ENCODE measurements around the gene KBTBD8. TPM values are rescaled to one million over a fixed set of nuclear protein-coding genes. Genes with fewer than 3 reads are reported as not detected.

KBTBD8 gene
- total RNA-seq, 1 donor from 2014 or later: 9.2 TPM

DNA sequence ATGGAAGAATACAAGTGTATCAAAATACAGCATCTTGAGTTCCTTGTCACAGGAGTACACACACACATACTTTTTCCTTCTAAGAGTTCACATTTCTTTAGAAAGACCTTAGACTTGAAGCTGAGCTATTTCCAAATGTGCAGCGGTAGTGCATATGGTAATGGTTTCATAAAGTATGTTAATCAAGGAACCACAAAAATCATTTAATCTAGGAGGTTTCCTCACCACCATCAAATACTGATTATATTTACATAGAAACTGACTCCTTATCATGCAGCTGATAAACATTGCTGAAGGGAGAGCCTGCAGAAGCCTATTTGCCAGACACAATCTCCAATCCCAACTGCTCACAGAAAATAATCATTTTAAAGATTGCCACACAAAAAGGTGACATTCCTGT, 40.0 kb upstream of the KBTBD8 start:
- FAIRE-seq: no peak
- H3K27ac ChIP-seq (ENCODE audit: low read depth, low read length): no peak overlapping the region
- Mint-ChIP-seq H3K4me1 (ENCODE audit: low read depth, unreplicated experiment) (peaks cover 2% of the 10 kb centered on the region), H3K9me3 (ENCODE audit: unreplicated experiment) (no peaks in the 10 kb centered on the region), H3K27me3 (ENCODE audit: low read depth, unreplicated experiment) (no peaks in the 10 kb centered on the region), H3K27ac (ENCODE audit: unreplicated experiment) (no peak overlapping the region), H3K4me3 (ENCODE audit: unreplicated experiment) (no peak overlapping the region), H3K36me3 (ENCODE audit: low read depth, unreplicated experiment) (no peaks in the 10 kb centered on the region)
- H3K4me3 ChIP-seq (ENCODE audit: insufficient read depth, low read depth, low read length): no peak overlapping the region
- H3K9ac ChIP-seq (ENCODE audit: low read length): no peak overlapping the region
- no peak for DNase-seq (ENCODE audit: low read depth)
- no peaks in the 10 kb centered on the region for H3K79me2 ChIP-seq (ENCODE audit: insufficient read depth, low read length)
- TF ChIP-seq EZH2 (IDR thresholded peaks at IDR 0.05; ENCODE audit: insufficient read depth, low read length): no peak
- TF ChIP-seq, protein P1, sequence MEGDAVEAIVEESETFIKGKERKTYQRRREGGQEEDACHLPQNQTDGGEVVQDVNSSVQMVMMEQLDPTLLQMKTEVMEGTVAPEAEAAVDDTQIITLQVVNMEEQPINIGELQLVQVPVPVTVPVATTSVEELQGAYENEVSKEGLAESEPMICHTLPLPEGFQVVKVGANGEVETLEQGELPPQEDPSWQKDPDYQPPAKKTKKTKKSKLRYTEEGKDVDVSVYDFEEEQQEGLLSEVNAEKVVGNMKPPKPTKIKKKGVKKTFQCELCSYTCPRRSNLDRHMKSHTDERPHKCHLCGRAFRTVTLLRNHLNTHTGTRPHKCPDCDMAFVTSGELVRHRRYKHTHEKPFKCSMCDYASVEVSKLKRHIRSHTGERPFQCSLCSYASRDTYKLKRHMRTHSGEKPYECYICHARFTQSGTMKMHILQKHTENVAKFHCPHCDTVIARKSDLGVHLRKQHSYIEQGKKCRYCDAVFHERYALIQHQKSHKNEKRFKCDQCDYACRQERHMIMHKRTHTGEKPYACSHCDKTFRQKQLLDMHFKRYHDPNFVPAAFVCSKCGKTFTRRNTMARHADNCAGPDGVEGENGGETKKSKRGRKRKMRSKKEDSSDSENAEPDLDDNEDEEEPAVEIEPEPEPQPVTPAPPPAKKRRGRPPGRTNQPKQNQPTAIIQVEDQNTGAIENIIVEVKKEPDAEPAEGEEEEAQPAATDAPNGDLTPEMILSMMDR (IDR thresholded peaks at IDR 0.05; ENCODE audit: insufficient read depth, low read depth, low read length): no peak
- no peaks in the 10 kb centered on the region for H3K4me1 ChIP-seq (ENCODE audit: insufficient read depth, low read length)
- no peak overlapping the region for H3K4me2 ChIP-seq (ENCODE audit: low read length)
- H2AFZ ChIP-seq (ENCODE audit: low read depth, low read length): no peak overlapping the region
- H3K27me3 ChIP-seq (ENCODE audit: insufficient read depth, low read length): peaks cover 3% of the 10 kb centered on the region
- H4K20me1 ChIP-seq (ENCODE audit: insufficient read depth, low read length): no peaks in the 10 kb centered on the region
- H3K36me3 ChIP-seq (ENCODE audit: insufficient read depth, low read length): no peaks in the 10 kb centered on the region
- no peaks in the 10 kb centered on the region for H3K9me3 ChIP-seq (ENCODE audit: insufficient read depth, low read depth, low read length)

DNA sequence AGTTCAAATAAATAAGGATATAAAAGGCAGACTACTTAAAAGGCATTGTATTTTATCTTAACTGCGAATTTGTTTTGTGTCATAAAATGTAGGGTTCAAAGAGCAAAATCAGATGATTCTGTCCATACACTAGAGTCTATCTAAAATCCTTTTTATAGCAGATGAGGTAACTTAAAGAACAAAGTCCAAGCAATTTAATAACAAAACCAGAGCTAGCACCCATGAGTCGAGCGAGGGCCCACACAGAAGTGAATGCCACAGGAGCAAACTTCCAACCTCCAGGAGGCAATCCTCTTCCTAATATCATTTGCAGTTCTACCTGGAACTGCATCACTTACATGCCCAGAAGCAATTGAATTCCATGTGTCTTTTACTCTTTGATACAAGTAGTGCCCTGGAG, 35.4 kb upstream of the KBTBD8 start:
- no peak for FAIRE-seq

DNA sequence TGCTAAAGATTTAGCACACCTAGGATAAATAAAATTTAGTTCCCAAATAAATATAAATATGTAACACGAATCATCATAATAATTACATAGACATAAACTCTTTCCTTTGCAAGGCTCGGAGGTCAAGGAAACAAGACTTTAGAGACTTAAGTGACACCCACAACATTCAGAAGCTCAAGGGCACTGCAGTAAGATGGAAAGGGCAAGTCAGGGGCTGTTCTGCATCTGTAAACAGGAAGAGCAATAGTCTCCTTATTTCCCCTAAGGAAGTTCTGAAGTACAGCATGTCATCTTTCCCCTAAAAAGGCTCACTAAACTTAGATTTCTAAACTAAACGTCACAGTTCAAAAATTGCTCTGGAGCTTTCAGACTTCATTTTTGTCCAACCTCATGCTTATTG, 26.9 kb upstream of the KBTBD8 start:
- Mint-ChIP-seq H3K27ac (ENCODE audit: unreplicated experiment) (no peak overlapping the region), H3K4me1 (ENCODE audit: low read depth, unreplicated experiment) (no peaks in the 10 kb centered on the region), H3K36me3 (ENCODE audit: low read depth, unreplicated experiment) (no peaks in the 10 kb centered on the region), H3K4me3 (ENCODE audit: unreplicated experiment) (no peak overlapping the region), H3K27me3 (ENCODE audit: low read depth, unreplicated experiment) (peaks cover 5% of the 10 kb centered on the region), H3K9me3 (ENCODE audit: unreplicated experiment) (no peaks in the 10 kb centered on the region)
- DNase-seq (ENCODE audit: low read depth) (no peak), FAIRE-seq (no peak)
- Histone ChIP-seq H3K4me2 (ENCODE audit: low read length) (no peak overlapping the region), H3K4me1 (ENCODE audit: insufficient read depth, low read length) (no peaks in the 10 kb centered on the region), H3K9ac (ENCODE audit: low read length) (no peak overlapping the region), H3K27me3 (ENCODE audit: insufficient read depth, low read length) (peaks cover 10% of the 10 kb centered on the region), H3K9me3 (ENCODE audit: insufficient read depth, low read depth, low read length) (no peaks in the 10 kb centered on the region), H4K20me1 (ENCODE audit: insufficient read depth, low read length) (no peaks in the 10 kb centered on the region), H3K4me3 (ENCODE audit: insufficient read depth, low read depth, low read length) (no peak overlapping the region), H3K27ac (ENCODE audit: low read depth, low read length) (no peak overlapping the region), H3K79me2 (ENCODE audit: insufficient read depth, low read length) (no peaks in the 10 kb centered on the region), H2AFZ (ENCODE audit: low read depth, low read length) (no peak overlapping the region), H3K36me3 (ENCODE audit: insufficient read depth, low read length) (no peaks in the 10 kb centered on the region)
- no peak for TF ChIP-seq EZH2 (IDR thresholded peaks at IDR 0.05; ENCODE audit: insufficient read depth, low read length)
- TF ChIP-seq, protein P1 (IDR thresholded peaks at IDR 0.05; ENCODE audit: insufficient read depth, low read depth, low read length): no peak

More for the DNA sequence above, 35.4 kb upstream of the KBTBD8 start:
- Histone ChIP-seq H3K9ac (ENCODE audit: low read length) (no peak overlapping the region), H4K20me1 (ENCODE audit: insufficient read depth, low read length) (no peaks in the 10 kb centered on the region), H3K36me3 (ENCODE audit: insufficient read depth, low read length) (no peaks in the 10 kb centered on the region), H3K9me3 (ENCODE audit: insufficient read depth, low read depth, low read length) (no peaks in the 10 kb centered on the region), H3K4me3 (ENCODE audit: insufficient read depth, low read depth, low read length) (no peak overlapping the region), H3K27me3 (ENCODE audit: insufficient read depth, low read length) (peaks cover 12% of the 10 kb centered on the region), H3K4me2 (ENCODE audit: low read length) (no peak overlapping the region), H3K79me2 (ENCODE audit: insufficient read depth, low read length) (no peaks in the 10 kb centered on the region), H3K27ac (ENCODE audit: low read depth, low read length) (no peak overlapping the region), H2AFZ (ENCODE audit: low read depth, low read length) (no peak overlapping the region), H3K4me1 (ENCODE audit: insufficient read depth, low read length) (no peaks in the 10 kb centered on the region)
- no peaks in the 10 kb centered on the region for H3K4me1 Mint-ChIP-seq (ENCODE audit: low read depth, unreplicated experiment)
- no peak overlapping the region for H3K27ac Mint-ChIP-seq (ENCODE audit: unreplicated experiment)
- H3K4me3 Mint-ChIP-seq (ENCODE audit: unreplicated experiment): no peak overlapping the region
- TF ChIP-seq, protein P1 (IDR thresholded peaks at IDR 0.05; ENCODE audit: insufficient read depth, low read depth, low read length): no peak
- no peak for TF ChIP-seq EZH2 (IDR thresholded peaks at IDR 0.05; ENCODE audit: insufficient read depth, low read length)
- H3K9me3 Mint-ChIP-seq (ENCODE audit: unreplicated experiment): no peaks in the 10 kb centered on the region
- peaks cover 2% of the 10 kb centered on the region for H3K27me3 Mint-ChIP-seq (ENCODE audit: low read depth, unreplicated experiment)
- no peak for DNase-seq (ENCODE audit: low read depth)
- no peaks in the 10 kb centered on the region for H3K36me3 Mint-ChIP-seq (ENCODE audit: low read depth, unreplicated experiment)
